Keratinocyte (primary cell): ENCODE data around the gene METTL8. TPM values are rescaled to one million over a fixed set of nuclear protein-coding genes. Genes with fewer than 3 reads are reported as not detected.

ENCODE experiments used
- DNase-seq: peaks from one replicate; pipeline ENCODE4 v3.0.0-alpha.2; 2011; ENCODE audit warnings: low read depth, missing footprints, low spot score
- FAIRE-seq: peaks from 2 replicates; lab custom pipeline; 2011; peaks lifted over from hg19 to GRCh38; lab: Jason Lieb, UNC
- H2AFZ ChIP-seq: 2 replicates; pipeline ENCODE4 v1.6.0; 2012; ENCODE audit warnings: low read length, control low read depth, inconsistent platforms; ENCODE audit not compliant: control insufficient read depth
- H3K27ac ChIP-seq: 2 replicates; pipeline ENCODE4 v1.5.1; 2011; ENCODE audit warnings: low read length; ENCODE audit not compliant: control insufficient read depth, insufficient read depth
- H3K27me3 ChIP-seq: 3 replicates; pipeline ENCODE4 v1.6.0; 2011; ENCODE audit warnings: low read length; ENCODE audit not compliant: control insufficient read depth, insufficient read depth; ENCODE audit errors: extremely low read depth
- H3K36me3 ChIP-seq, 2 experiments: 2 replicates in 1 of 2; 3 replicates in 1 of 2; pipeline ENCODE4 v1.5.1; 2011; ENCODE audit warnings: low read length in 2 of 2, mild to moderate bottlenecking in 1 of 2; ENCODE audit not compliant: control insufficient read depth in 2 of 2, insufficient read depth in 2 of 2; ENCODE audit errors: extremely low read depth in 1 of 2
- H3K4me1 ChIP-seq: 3 replicates; pipeline ENCODE4 v1.5.1; 2011; ENCODE audit warnings: low read length; ENCODE audit not compliant: control insufficient read depth, insufficient read depth; ENCODE audit errors: extremely low read depth
- H3K4me2 ChIP-seq: 3 replicates; pipeline ENCODE4 v1.6.0; 2011; ENCODE audit warnings: low read depth, low read length; ENCODE audit not compliant: control insufficient read depth, insufficient read depth; ENCODE audit errors: extremely low read depth
- H3K4me3 ChIP-seq, 3 experiments: fragments of 200-600 bp in 1 of 3; sonication (generic) in 1 of 3; 2 replicates in 2 of 3; 3 replicates in 1 of 3; pipeline ENCODE4 v1.5.1; 2011 to 2016; ENCODE audit warnings: low read length in 3 of 3, mild to moderate bottlenecking in 3 of 3, control low read depth in 2 of 3, inconsistent platforms in 1 of 3, low read depth in 1 of 3, mixed read lengths in 1 of 3, mixed run types in 1 of 3, moderate library complexity in 1 of 3; ENCODE audit not compliant: control insufficient read depth in 2 of 3, insufficient read depth in 2 of 3; ENCODE audit errors: extremely low read depth in 1 of 3
- H3K79me2 ChIP-seq: 2 replicates; pipeline ENCODE4 v1.6.0; 2012; ENCODE audit warnings: low read length; ENCODE audit not compliant: control insufficient read depth, insufficient read depth
- H3K9ac ChIP-seq: 3 replicates; pipeline ENCODE4 v1.6.0; 2011; ENCODE audit warnings: low read length; ENCODE audit not compliant: control insufficient read depth, insufficient read depth; ENCODE audit errors: extremely low read depth
- H3K9me1 ChIP-seq: 3 replicates; pipeline ENCODE4 v1.6.0; 2011; ENCODE audit warnings: low read length; ENCODE audit not compliant: control insufficient read depth, insufficient read depth; ENCODE audit errors: extremely low read depth
- H3K9me3 ChIP-seq: 2 replicates; pipeline ENCODE4 v1.5.1; 2012; ENCODE audit warnings: low read depth, low read length; ENCODE audit not compliant: control insufficient read depth
- H4K20me1 ChIP-seq: 3 replicates; pipeline ENCODE4 v1.6.0; 2011; ENCODE audit warnings: low read length; ENCODE audit not compliant: control insufficient read depth, insufficient read depth; ENCODE audit errors: extremely low read depth
- CTCF ChIP-seq, 3 experiments: IDR thresholded peaks in 1 of 3; conservative IDR thresholded peaks in 1 of 3; optimal IDR thresholded peaks in 1 of 3; 2 replicates in 2 of 3; 3 replicates in 1 of 3; pipeline versions ENCODE3 to v1.5.1; 2011; ENCODE audit warnings: low read length in 3 of 3, mild to moderate bottlenecking in 3 of 3, moderate library complexity in 2 of 3, control low read depth in 1 of 3, inconsistent platforms in 1 of 3; ENCODE audit not compliant: insufficient read depth in 2 of 3; ENCODE audit errors: extremely low read depth in 1 of 3
- EZH2 ChIP-seq: IDR thresholded peaks from one replicate; pipeline ENCODE4 v1.6.1; 2012; ENCODE audit warnings: inconsistent platforms, mild to moderate bottlenecking, low read length, moderate library complexity
- dilution Hi-C: fragments of 300-500 bp; cut with MboI; formaldehyde crosslinking; loops from one replicate; pipeline ENCODE4 v1.7.0; 2020; ENCODE audit warnings: low sequenced_read_pairs; ENCODE audit not compliant: extremely low pct_ligation_motif_present
- polyA plus RNA-seq, 5 experiments: library from polyadenylated mRNA; depleted of rRNA in 3 of 5; stranded (reverse) in 3 of 5; stranded (forward) in 1 of 5; unstranded in 1 of 5; fragments of >200 nt; gene quantifications; 1 replicate in 1 of 5; 2 replicates in 3 of 5; 3 replicates in 1 of 5; pipeline versions ENCODE4 v1.2.1 to v1.2.3, GENCODE V29; 2011 to 2012; ENCODE audit warnings: missing spikeins in 2 of 5, low read depth in 1 of 5, low replicate concordance in 1 of 5

Gene METTL8
- polyA plus RNA-seq, 1 donor (not counting 4 experiments of a cell fraction or from before 2014, with no cell fraction given): 81.2 TPM

GRCh38 chr2:171345971-171346722, 87.6 kb downstream of the METTL8 start:
- no peak overlapping the region for H3K27ac ChIP-seq

GRCh38 chr2:171344182-171344581, 89.6 kb downstream of the METTL8 start:
- H3K9ac ChIP-seq: no peak overlapping the region
- FAIRE-seq (no peak), DNase-seq (no peak)
- H3K9me3 ChIP-seq: no peaks in the 10 kb centered on the region
- H3K27me3 ChIP-seq: no peaks in the 10 kb centered on the region
- no peak overlapping the region for H3K4me2 ChIP-seq
- H3K36me3 ChIP-seq: no peaks in the 10 kb centered on the region
- no peaks in the 10 kb centered on the region for H3K79me2 ChIP-seq
- H3K9me1 ChIP-seq: no peaks in the 10 kb centered on the region
- H4K20me1 ChIP-seq: no peaks in the 10 kb centered on the region
- no peak overlapping the region for H2AFZ ChIP-seq
- peaks cover 9% of the 10 kb centered on the region for H3K4me1 ChIP-seq
- H3K4me3 ChIP-seq: no peak overlapping the region
- TF ChIP-seq EZH2 (no peak), CTCF (optimal IDR thresholded peaks at IDR 0.05 in 1 of 3, IDR thresholded peaks at IDR 0.05 in 1 of 3, conservative IDR thresholded peaks at IDR 0.05 in 1 of 3; ENCODE audit: extremely low read depth in 1 of 3, insufficient read depth in 2 of 3, low read length in 3 of 3) (no peak)
- dilution Hi-C loops: no loop called here
- no peak overlapping the region for H3K27ac ChIP-seq

More at GRCh38 chr2:171345971-171346722, 87.6 kb downstream of the METTL8 start:
- DNase-seq (no peak), FAIRE-seq (no peak)
- no peak overlapping the region for H3K9ac ChIP-seq
- H4K20me1 ChIP-seq: no peaks in the 10 kb centered on the region
- H3K36me3 ChIP-seq: no peaks in the 10 kb centered on the region
- no peaks in the 10 kb centered on the region for H3K9me3 ChIP-seq
- no peaks in the 10 kb centered on the region for H3K79me2 ChIP-seq
- peaks cover 9% of the 10 kb centered on the region for H3K4me1 ChIP-seq
- no peak overlapping the region for H3K4me3 ChIP-seq
- dilution Hi-C loops: no loop called here
- TF ChIP-seq CTCF (optimal IDR thresholded peaks at IDR 0.05 in 1 of 3, IDR thresholded peaks at IDR 0.05 in 1 of 3, conservative IDR thresholded peaks at IDR 0.05 in 1 of 3; ENCODE audit: extremely low read depth in 1 of 3, insufficient read depth in 2 of 3, low read length in 3 of 3) (no peak), EZH2 (no peak)
- no peaks in the 10 kb centered on the region for H3K9me1 ChIP-seq
- H3K4me2 ChIP-seq: no peak overlapping the region
- H2AFZ ChIP-seq: no peak overlapping the region
- H3K27me3 ChIP-seq: no peaks in the 10 kb centered on the region
